Hindlimb muscle (tissue), 1 donor: ENCODE data around the gene PRR36. TPM values are rescaled to one million over a fixed set of nuclear protein-coding genes. Genes with fewer than 3 reads are reported as not detected.
"Not testable (repeated sequence)": the region's sequence is repeated elsewhere in the genome, so short reads cannot be mapped to it uniquely, and the experiment has no call there.

Source experiments
- DNase-seq: peaks from one replicate; pipeline ENCODE4 v3.0.0-alpha.2; 2013
- polyA plus RNA-seq: library from polyadenylated mRNA; unstranded; fragments of 120-200 nt; gene quantifications from one replicate; pipeline ENCODE4 v1.2.1, GENCODE V29; 2013; ENCODE audit not compliant: insufficient read length

The PRR36 gene
- polyA plus RNA-seq, 1 donor, result 0.48 TPM

- DNase-seq, result no peak
Observed at GRCh38 chr19:7898967-7899366, 24.8 kb upstream of the PRR36 start.

DNA sequence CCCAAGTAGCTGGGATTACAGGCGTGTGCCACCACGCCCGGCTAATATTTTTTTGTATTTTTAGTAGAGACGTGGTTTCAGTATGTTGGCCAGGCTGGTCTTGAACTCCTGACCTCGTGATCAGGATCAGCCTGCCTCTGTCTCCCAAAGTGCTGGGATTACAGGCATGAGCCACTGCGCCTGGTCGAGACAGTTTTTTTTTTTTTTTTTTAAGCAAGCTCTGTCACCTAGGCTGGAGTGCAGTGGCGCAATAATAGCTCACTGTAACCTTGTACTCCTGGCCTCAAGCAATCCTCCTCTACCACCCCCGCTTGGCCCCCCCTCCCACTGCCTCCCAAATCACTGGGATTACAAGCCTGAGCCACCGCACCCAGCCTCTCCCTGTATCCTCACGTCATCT lies 23.1 kb upstream of the PRR36 start:
- no peak for DNase-seq

- DNase-seq, result no peak
Observed at GRCh38 chr19:7895565-7895964, 21.4 kb upstream of the PRR36 start.

DNA sequence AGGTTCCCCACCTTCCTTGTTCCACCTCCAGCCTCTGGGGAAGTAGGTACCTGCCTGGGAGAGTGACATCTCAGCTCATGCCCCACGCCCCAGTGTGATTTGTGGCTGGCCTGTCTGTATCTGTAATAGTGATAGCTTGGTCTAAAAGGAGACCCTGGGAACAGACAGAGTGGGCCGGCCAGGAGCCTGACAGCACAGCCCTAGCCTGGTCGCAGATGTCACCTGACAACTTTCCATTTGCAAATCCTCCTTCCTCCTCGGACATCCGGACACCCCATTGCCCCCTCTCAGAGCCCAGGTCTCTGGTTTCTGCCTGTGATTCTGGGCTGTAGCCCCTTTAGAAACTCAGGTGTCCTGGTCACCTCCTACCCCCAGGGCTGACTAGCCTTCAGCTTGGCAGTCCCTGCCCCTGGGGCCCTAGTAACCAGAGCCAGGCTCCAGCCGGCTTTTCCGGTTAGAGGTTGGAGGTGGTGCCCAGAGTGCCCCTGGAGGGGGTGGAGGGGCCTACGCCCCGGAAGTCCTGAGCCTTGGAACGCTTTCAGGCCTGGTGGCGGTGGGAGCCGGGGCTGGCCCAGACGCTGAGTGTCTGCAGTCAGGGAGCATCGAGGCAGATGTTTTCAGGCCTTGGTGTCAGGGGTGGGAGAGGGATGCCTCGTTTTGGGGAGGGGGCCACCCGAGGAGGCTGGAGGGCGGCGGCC lies 20.6 kb upstream of the PRR36 start:
- no peak for DNase-seq

GRCh38 chr19:7893362-7894101 lies 19.3 kb upstream of the PRR36 start:
- DNase-seq, result not testable (repeated sequence)

DNA sequence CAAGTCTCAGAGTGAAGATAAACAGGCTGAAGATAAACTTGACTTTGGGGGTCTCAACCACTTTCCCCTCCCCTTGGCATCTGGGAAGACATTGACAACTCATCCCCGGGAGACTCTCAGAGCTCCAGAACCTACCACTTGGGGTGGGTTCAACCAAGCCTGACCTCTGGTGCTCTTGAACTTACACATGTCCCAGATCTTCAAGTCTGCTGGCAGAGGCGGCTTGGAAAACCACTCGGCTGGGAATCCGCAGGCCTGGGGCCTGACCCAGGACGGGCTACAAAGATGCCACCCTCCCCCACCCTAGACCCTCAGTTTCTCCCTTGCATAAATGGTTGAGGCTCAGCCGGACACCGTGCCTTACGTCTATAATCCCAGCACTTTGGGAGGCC lies 14.6 kb upstream of the PRR36 start:
- DNase-seq, result no peak

DNA sequence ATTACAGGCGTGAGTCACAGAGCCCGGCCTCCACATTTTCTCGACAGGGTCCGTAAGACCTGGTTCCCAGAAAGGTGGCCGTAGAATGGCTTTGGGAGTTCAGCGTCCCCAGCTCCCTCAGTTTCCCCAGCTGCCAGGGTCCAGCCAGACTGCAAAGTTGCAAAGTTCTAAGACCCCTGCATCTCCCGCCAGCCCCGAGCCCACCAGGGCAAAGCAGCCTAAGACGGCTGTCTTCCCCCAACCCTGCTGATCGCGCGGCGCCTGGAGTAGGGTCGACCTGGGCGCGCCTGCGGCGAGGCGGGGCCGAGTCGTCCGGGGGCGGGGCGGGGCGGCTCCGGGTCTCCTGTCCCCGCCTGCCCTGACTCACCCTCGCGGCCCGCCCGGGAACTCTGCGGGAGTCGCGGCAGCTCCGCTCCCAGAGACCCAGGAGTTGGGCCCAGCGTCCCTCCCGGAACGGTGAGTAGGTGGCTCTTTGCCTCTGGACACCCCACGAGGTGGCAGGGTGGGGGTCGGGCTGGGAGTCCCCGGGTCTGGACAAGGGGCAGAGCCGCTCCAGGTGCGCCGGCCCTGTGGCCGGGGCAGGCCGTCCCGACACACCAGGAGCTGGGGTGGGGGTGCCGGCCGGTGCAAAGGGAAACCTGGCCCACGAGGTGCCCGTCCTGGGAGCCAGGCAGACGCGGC lies 14.1 kb upstream of the PRR36 start, which contains the start of gene LRRC8E:
LRRC8E (plus strand) TSS at position 366 of the 681 bp plus-strand sequence. CDS start 7,094 bp downstream, outside the sequence.
- DNase-seq, result no peak

DNA sequence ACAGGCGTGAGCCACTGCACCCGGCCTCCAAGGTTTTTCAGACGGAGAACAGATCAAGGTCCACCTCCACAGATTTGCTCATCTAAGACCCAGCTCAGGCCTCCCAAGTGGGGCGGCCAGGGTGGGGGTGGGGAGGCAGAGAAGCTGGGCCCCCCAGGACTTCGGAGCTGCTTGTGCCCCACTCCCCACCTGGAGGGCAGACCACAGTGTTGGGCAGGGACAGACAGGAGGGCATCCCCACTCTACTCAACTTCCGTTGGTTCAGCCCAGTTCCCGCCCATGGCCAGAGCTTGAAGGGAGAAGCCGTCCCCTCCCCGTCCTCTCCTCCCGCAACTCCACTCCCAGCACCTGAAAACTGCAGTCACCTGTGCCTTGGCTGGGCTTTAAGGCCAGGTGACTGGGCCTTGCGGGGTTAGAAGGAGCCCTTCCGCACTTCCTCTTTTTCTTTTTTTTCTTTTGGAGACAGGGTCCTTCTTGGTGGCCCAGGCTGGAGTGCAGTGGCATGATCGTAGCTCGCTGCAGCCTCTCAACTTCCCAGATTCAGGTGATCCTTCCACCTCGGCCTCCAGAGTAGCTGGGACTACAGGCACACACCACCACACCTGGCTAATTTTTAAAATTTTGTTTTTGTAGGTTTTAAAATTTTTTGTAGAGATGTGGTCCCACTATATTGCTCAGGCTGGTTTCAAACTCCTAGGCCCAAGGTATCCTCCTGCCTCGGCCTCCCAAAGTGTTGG lies 13.4 kb upstream of the PRR36 start:
- no peak for DNase-seq

DNA sequence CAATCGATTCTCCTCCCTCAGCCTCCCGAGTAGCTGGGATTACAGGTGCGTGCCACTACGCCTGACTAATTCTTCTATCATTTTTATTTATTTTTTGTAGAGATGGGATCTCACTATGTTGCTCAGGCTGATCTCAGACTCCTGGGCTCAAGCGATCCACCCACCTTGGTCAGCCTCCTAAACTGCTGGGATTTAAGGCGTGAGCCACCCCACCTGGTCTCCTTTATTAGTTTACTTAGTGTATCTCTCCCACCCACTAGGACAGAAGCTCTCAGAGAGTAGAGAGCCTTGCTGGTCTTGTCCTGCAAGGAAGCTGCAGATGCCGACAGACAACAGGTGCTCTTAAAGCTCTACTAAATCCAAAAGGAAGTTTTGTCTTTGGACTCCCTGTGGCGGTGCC lies 11.6 kb upstream of the PRR36 start:
- DNase-seq, result no peak

DNA sequence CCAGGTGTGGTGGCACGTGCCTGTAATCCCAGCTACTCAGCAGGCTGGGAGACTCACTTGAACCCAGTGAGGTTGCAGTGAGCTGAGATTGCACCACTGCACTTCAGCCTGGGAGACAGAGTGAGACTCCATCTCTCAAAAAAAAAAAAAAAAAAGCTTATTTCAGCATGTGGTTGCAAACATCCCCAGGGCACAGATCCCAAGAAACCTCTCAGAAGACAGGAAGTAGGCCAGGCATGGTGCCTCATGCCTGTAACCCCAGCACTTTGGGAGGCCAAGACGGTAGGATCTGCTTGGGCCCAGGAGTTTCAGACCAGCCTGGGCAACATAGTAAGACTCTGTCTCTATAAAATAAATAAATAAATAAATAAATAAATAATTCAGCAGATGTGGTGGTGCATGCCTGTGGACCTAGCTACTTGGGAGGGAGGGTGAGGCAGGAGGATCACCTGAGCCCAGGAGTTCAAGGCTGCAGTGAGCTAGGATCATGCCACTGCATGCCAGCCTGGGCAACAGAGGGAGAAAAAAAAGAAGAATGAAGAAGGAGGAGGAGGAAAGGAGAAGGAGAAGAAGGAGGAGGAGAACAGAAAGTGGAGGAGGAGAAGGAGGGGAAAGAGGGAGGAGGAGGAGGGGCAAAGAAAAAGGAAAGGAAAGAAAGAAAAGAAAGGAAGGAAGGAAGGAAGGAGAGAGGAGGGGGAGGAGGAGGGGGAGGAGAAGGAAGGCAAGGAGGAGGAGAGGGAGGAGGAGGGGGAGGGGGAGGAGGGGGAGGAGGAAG lies 9.8 kb upstream of the PRR36 start:
- DNase-seq, result no peak

DNA sequence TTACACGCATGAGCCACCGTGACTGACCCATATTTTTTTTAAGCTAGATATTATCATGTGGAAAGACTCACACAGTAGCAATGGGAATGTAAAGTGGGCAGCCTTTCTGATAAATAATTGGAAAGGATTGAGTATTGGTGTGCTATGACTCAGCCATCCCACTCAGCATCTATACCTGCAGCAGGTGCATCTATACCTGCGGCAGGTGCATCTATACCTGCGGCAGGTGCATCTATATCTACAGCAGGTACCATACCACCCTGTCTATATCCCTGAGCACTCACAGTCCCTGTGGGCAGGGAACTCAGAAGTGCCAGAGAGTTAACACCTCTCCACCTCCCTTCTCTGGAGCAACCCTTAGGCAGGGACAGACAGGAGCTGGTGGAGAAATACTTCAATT lies 8.9 kb upstream of the PRR36 start:
- DNase-seq, result no peak

GRCh38 chr19:7881910-7882309 lies 7.7 kb upstream of the PRR36 start:
- DNase-seq, result no peak

DNA sequence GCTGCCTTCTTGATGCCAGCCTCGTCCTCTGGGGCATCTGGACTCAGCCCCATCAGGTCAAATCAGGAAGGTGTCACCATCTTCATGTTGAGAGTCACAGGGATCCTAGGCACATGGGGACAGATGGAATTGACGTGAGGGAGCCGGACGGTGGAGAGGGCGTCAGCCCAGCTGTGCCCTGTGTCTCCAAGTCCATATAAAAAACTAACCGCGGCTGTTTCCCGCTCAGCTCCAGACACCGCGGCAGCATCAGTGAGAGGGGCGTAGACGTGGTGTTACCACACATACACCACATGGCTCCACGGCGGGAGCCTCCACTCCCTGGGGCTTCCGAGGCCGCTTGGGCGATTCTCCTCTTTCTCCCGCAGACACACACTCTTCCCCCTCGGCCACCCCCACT lies 5.6 kb upstream of the PRR36 start:
- no peak for DNase-seq

DNA sequence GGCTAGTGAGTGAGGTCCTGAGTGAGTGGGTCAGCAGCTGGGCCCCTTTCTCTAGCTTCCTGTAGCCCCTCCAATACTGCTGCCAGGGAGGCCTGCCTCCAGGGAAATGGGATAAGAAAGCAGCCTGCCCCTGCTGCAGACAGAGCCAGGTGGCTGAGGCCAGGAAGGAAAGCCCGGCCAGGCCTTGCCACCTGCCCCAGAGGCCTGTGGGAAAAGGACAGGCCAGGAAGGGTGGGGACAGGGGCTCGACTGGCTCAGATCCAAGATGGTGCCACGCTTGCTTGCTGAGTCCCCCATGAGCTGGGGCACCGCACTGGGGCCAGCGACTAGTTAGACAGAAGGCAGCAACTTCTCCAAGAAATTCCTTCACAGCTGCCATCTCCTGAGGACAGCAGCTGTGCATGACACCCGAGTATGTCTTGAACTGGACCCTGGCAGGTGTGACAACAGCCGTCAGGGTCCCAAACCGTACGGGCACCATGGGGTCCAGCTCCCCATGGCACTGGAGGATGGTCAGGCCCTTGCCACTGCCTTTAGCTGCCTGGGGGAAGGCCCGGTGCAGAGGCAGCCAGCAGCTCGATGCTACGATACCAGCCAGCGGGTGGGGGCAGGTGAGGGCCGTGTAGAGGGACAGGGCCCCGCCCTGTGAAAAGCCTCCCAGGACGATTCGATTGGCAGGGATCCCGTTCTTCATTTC lies 5.1 kb upstream of the PRR36 start:
- no peak for DNase-seq

DNA sequence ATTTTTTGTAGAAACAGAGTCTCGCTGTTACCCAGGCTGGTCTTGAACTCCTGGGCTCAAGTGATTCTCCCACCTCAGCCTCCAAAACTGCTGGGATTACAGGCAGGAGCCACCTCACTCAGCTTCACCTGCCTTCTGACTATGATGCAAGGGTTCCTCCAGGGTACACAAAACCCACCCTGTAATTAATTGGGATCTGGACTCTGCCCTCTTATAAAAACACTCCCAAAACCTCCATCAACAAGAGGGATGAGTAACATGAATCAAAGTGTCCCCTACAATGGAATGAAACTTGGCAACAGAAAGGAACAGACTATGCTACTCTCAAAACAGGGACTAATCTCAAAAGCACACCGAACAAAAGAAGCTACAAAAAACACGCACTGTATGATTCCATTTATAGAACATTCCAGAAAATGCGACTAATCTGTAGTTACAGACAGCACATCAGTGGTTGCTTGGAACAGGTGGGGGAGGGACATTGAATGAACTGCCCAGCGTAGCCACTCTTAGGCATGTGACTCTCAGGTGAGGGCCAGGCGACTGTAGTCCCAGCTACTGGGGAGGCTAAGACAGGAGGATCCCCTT lies 3.2 kb upstream of the PRR36 start:
- DNase-seq, result no peak

DNA sequence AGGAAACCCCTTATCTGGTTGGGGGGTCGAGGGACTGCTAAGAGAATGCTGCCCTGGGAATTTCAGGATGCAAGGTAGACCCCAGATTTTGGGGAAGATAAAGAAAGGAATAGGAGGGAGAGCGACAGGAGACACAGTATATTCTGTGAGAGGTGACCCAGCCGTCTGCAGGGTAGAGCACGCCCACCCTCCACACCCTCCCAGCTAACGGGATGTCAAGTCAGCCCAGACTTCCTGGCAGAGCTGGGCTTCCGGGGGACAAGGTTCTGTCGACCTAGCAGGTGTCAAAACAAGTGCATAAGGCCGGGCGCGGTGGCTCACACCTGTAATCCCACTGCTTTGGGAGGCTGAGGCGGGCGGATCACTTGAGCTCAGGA lies 695 bp upstream of the PRR36 start:
- no peak for DNase-seq

DNA sequence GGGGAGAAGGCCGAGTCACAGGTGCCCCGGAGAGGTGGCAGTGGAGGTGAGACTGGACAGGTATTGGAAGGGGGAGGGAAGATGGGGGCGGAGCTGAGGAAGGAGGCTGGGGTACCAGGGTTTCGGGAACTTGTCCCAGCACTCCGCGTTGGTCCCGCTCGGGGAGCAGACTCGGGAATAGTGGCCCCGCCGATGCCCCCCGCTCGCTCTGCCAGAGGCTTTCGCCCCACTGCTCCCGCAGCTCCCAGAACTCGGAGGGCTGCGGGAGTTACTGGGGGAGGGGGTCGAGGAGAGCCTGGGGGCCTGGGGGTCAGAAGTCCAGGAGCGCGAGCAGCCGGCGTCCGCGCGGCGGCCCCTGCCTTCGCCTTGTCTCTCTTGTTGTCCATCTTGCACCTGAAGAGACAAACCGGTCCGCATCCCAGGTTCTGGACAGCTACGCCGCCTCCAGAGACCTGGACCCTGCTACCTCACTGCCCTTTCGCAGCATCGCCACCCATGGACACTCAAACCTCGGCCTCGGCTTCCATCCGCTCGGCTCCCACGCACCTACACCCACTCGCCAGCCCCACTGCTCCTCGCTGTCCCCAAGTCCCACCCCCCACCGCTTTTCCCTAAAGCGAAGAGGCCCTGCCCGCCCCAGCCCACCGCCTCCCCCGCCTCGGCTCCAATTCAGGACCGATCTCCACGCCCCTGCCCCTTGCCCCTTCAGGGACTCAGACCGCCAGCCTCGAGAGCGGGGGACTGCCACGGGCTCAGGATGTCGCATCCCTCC lies 700 bp downstream of the PRR36 start:
- no peak for DNase-seq

DNA sequence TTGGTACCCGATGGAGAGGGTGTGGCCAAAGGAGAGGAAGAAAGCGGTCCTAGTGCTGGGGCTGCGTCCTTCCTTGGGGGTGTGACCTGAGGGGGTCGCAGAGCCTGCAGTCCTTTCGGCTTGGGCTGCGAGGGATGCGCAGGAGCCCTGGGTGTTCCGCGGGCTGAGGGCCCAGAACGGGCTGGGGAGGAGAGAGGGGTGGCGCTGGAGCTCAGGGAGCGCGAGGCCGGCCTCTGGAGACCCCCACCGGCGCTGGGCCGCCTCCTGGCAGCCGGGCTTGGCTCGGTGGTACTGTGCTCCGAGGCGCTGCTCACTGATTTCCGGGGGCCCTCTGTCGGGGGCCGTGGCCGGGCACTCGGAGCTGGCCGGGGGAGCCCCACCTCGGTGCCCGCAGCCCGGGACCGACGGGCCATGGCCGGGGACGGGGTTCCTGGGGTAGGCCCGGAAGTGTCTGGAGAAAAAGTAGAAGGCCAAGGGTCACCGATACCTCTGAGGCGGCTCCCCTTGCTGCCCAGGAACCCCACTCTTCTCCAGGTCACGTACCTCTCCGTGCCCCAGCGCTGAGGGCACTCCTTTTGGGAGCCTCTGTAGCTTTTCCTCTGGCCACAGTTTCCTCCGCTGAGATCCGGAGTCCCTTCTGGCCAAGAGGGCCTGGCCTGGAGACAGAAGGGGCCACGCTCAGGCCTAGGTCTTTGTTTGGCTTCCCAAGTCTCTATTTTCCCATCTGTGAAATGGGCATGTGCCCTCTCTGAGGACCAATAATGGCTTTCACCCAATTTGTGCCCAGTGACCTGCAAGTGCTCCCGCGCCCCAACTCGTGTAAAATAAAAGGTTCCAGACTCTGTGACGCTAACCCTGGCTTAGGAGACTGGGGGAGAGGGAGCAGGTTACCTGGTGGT lies 1.6 kb downstream of the PRR36 start:
- no peak for DNase-seq
